Psoas muscle (tissue), 8 donors: ENCODE data around the gene BRD3. TPM values are rescaled to one million over a fixed set of nuclear protein-coding genes. Genes with fewer than 3 reads are reported as not detected.

Experiments
- ATAC-seq, 4 donors: fragments of 200-7000 bp; cut with Tn5 transposase; one replicate each; pipeline ENCODE4 v1.9.1; 2020; ENCODE audit warnings: moderate library complexity in 3 of 4, mild to moderate bottlenecking in 2 of 4
- DNase-seq, 2 donors: peaks; one replicate each; pipeline ENCODE4 v3.0.0-alpha.2; 2020
- H3K27ac ChIP-seq: fragments of 200-600 bp; one replicate; pipeline ENCODE4 v1.8.0; 2022
- H3K27me3 ChIP-seq, 3 donors: fragments of 200-600 bp in 1 of 3; one replicate each; pipeline versions ENCODE4 v1.6.1 to v1.8.0; 2013 to 2022; ENCODE audit warnings: low read length in 2 of 3, mild to moderate bottlenecking in 2 of 3, moderate library complexity in 1 of 3; ENCODE audit not compliant: insufficient read depth in 3 of 3
- H3K36me3 ChIP-seq, 2 donors: fragments of 200-600 bp in 1 of 2; one replicate each; pipeline versions ENCODE4 v1.6.1 to v1.8.0; 2013 to 2022; ENCODE audit warnings: low read depth in 1 of 2, mild to moderate bottlenecking in 1 of 2, moderate library complexity in 1 of 2; ENCODE audit not compliant: insufficient read depth in 1 of 2
- H3K4me1 ChIP-seq: fragments of 200-600 bp; one replicate; pipeline ENCODE4 v1.8.0; 2022
- H3K4me3 ChIP-seq: fragments of 200-600 bp; one replicate; pipeline ENCODE4 v1.8.0; 2022; ENCODE audit warnings: mild to moderate bottlenecking
- H3K9me3 ChIP-seq: fragments of 200-600 bp; one replicate; pipeline ENCODE4 v1.8.0; 2022
- WGBS, 3 donors: extraction: QIAGEN DNeasy Blood & Tissue Kit; methylation state at CpG; one replicate each; pipeline versions ENCODE4 v1.1.6 to v1.1.7; 2013; 5-methylcytosine and 5-hydroxymethylcytosine counted together
- intact Hi-C, 2 donors: fragments of 100-400 bp; cut with DNase I; formaldehyde crosslinking; loops; one replicate each; pipeline versions ENCODE4 v1.11.0 to v1.14.2; 2022
- polyA plus RNA-seq, 3 donors: library from polyadenylated mRNA; stranded (reverse); fragments of 200-250 nt; gene quantifications; one replicate each; pipeline ENCODE4 v1.2.3, GENCODE V29; 2013
- total RNA-seq, 4 donors: library from RNA; stranded (reverse); fragmentation: NEBNext Ultra II Directional in 2 of 4; extraction: Animal tissue kit (Norgen Biotek cat#: 25700) in 2 of 4; gene quantifications; one replicate each; pipeline versions ENCODE4 v1.2.1 to v1.2.4, GENCODE V29; 2021 to 2023
- TF ChIP-seq, protein P1 (sequence below): fragments of 200-600 bp; IDR thresholded peaks from one replicate; pipeline ENCODE4 v1.8.0; 2022; ENCODE audit warnings: antibody characterized with exemption
- donor health status: healthy with polysubstance abuse.
- donor health status: DM: no; HTN: no; CAD: no; lungs with moderate emphysema.
- donor health status: Bipolar disorder and iron deficiency.
- donor health status: healthy.
- donor health status: DM: yes; HTN: yes; CAD: no.
- donor health status: DM: no; HTN: no; CAD: no.
- donor health status: DM: no; HTN: no; CAD: no.
- donor health status: DM: yes; HTN: yes; CAD: no.

BRD3 gene
- total and polyA plus RNA-seq, 7 donors = 7.5 to 28.2 (median 21.7) TPM

GRCh38 chr9:134046894-134047681, 20.7 kb downstream of the BRD3 start:
- peak; percentile 19 to 54 for DNase-seq
- Histone ChIP-seq H3K9me3 (no peaks in the 10 kb centered on the region), H3K4me3 (no peak overlapping the region), H3K27ac (peak overlapping the region; percentile 60), H3K36me3 (peaks cover 3 to 86% of the 10 kb centered on the region in 2 donors), H3K27me3 (no peaks in the 10 kb centered on the region), H3K4me1 (peaks cover 37% of the 10 kb centered on the region)
- ATAC-seq = peak; percentile 26 to 54 (median 37)
- TF ChIP-seq, protein P1, sequence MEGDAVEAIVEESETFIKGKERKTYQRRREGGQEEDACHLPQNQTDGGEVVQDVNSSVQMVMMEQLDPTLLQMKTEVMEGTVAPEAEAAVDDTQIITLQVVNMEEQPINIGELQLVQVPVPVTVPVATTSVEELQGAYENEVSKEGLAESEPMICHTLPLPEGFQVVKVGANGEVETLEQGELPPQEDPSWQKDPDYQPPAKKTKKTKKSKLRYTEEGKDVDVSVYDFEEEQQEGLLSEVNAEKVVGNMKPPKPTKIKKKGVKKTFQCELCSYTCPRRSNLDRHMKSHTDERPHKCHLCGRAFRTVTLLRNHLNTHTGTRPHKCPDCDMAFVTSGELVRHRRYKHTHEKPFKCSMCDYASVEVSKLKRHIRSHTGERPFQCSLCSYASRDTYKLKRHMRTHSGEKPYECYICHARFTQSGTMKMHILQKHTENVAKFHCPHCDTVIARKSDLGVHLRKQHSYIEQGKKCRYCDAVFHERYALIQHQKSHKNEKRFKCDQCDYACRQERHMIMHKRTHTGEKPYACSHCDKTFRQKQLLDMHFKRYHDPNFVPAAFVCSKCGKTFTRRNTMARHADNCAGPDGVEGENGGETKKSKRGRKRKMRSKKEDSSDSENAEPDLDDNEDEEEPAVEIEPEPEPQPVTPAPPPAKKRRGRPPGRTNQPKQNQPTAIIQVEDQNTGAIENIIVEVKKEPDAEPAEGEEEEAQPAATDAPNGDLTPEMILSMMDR = no peak
- WGBS, 3 donors = 40 to 70% (median 53%) methylated on average over 20 to 21 of the region's 21 CpGs
- intact Hi-C loops = no loop called here

DNA sequence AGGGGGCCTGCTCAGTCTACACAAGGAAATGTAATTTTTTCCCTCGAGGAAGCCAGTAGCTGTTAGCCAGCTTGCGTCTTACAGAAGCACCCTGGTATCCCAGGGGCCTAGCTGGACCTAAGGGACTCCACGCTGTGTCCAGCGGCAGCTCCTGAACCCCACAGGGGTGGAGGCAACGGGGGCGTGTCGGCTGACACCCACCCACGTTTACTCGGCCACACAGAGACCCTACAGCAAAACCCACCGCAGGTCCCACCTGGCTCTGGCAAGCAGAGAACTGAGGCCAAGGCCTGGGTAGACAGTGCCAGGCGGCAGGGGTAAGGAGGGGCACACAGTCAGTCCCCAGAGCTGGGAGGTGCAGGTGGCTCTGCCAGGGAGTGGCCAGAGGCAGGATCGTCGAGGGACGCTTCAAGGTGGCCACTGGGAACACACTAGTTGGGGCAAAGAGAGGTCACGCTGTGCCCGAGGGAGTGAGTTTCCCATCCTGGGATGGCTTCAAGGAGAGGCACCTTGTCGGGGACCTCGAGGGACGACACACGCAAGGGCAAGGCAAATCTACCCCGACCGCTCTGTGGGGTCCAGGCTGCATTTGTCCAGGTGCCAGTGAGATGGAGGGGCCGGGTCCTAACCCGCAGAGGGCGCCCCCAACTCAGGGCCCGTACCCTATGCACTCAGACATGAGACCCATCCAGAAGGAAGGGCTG, 21.8 kb downstream of the BRD3 start:
- H3K27ac ChIP-seq = no peak overlapping the region
- 76 to 82% (median 80%) methylated on average over 26 of the region's 26 CpGs for WGBS, 3 donors
- no peak overlapping the region for H3K4me3 ChIP-seq
- intact Hi-C loops = loop anchor here in 1 of 2 donors (2.0 kb wide), 1 partner anchor 19 kb away; no protein-coding TSS in a partner anchor
- TF ChIP-seq, protein P1 = no peak
- no peaks in the 10 kb centered on the region for H3K27me3 ChIP-seq
- H3K4me1 ChIP-seq = peaks cover 37% of the 10 kb centered on the region
- no peaks in the 10 kb centered on the region for H3K9me3 ChIP-seq
- no peak for ATAC-seq
- DNase-seq = peak in 1 of 2 donors; percentile 12
- peaks cover 0 to 87% of the 10 kb centered on the region in 2 donors for H3K36me3 ChIP-seq

- DNase-seq = no peak
- no peaks in the 10 kb centered on the region for H3K9me3 ChIP-seq
- H3K27me3 ChIP-seq = no peaks in the 10 kb centered on the region
- WGBS, 3 donors = 82 to 89% (median 86%) methylated on average over 12 of the region's 12 CpGs
- TF ChIP-seq, protein P1 = no peak
- no peak overlapping the region for H3K27ac ChIP-seq
- H3K4me3 ChIP-seq = no peak overlapping the region
- peaks cover 0 to 85% of the 10 kb centered on the region in 2 donors for H3K36me3 ChIP-seq
- peaks cover 39% of the 10 kb centered on the region for H3K4me1 ChIP-seq
- intact Hi-C loops = loop anchor here in 1 of 2 donors (2.0 kb wide), 1 partner anchor 18 kb away; no protein-coding TSS in a partner anchor
- no peak for ATAC-seq
Measured at GRCh38 chr9:134044944-134045343, 22.9 kb downstream of the BRD3 start.

DNA sequence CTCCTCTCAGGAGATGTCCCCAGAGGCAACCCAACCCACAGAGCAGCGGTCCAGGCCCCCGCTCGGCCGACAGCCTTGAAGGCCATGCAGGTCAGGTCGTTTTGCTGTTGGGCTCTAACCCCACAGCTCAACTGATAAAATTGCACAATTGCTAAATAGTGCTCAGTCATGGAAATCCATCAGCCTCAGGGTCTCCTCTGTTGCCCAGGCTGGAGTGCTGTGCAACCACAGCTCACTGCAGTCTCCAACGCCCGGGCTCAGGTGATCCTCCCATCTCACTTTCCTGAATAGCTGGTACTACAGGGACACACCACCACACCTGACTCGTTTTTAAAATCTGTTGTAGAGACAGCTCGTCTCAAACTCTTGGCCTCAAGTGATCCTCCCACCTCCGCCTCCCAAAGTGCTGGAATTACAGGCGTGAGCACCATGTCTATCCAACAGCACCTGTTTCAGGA, 24.3 kb downstream of the BRD3 start:
- no peak for DNase-seq
- no peak overlapping the region for H3K4me3 ChIP-seq
- H3K4me1 ChIP-seq = peaks cover 26% of the 10 kb centered on the region
- ATAC-seq = no peak
- H3K36me3 ChIP-seq = peaks cover 0 to 87% of the 10 kb centered on the region in 2 donors
- H3K27me3 ChIP-seq = no peaks in the 10 kb centered on the region
- WGBS, 3 donors = 81 to 93% (median 85%) methylated on average over 11 of the region's 11 CpGs
- TF ChIP-seq, protein P1 = no peak
- intact Hi-C loops = no loop called here
- H3K27ac ChIP-seq = no peak overlapping the region
- H3K9me3 ChIP-seq = no peaks in the 10 kb centered on the region
